Osteoblast (primary cell): Measurements from ENCODE around the gene SAA2. TPM values are rescaled to one million over a fixed set of nuclear protein-coding genes. Genes with fewer than 3 reads are reported as not detected.

ENCODE experiments used
- DNase-seq: peaks from one replicate; pipeline ENCODE4 v3.0.0; 2011; ENCODE audit warnings: low spot score, mixed read lengths; ENCODE audit not compliant: insufficient read length; ENCODE audit errors: missing footprints
- H2AFZ ChIP-seq: 2 replicates; pipeline ENCODE4 v1.6.0; 2011; ENCODE audit warnings: mild to moderate bottlenecking, low read length
- H3K27ac ChIP-seq: 2 replicates; pipeline ENCODE4 v1.5.1; 2011; ENCODE audit warnings: mild to moderate bottlenecking, low read depth, low read length, moderate library complexity
- H3K27me3 ChIP-seq: 2 replicates; pipeline ENCODE4 v1.6.0; 2012; ENCODE audit warnings: mild to moderate bottlenecking, control low read depth, inconsistent platforms, low read length, moderate library complexity; ENCODE audit not compliant: insufficient read depth
- H3K36me3 ChIP-seq: 2 replicates; pipeline ENCODE4 v1.5.1; 2011; ENCODE audit warnings: mild to moderate bottlenecking, low read length, control low read depth, moderate library complexity; ENCODE audit not compliant: insufficient read depth
- H3K4me1 ChIP-seq: 2 replicates; pipeline ENCODE4 v1.5.1; 2011; ENCODE audit warnings: mild to moderate bottlenecking, low read length, control low read depth, moderate library complexity; ENCODE audit not compliant: insufficient read depth
- H3K4me2 ChIP-seq: 2 replicates; pipeline ENCODE4 v1.6.0; 2011; ENCODE audit warnings: mild to moderate bottlenecking, low read length; ENCODE audit not compliant: insufficient read depth
- H3K4me3 ChIP-seq: fragments of 200-600 bp; sonication (generic); 3 replicates; pipeline ENCODE4 v1.5.1; 2012; ENCODE audit warnings: mild to moderate bottlenecking, low read length, inconsistent platforms; ENCODE audit not compliant: insufficient read depth
- H3K79me2 ChIP-seq: 2 replicates; pipeline ENCODE4 v1.6.0; 2012; ENCODE audit warnings: mild to moderate bottlenecking, low read length, control low read depth, inconsistent platforms; ENCODE audit not compliant: insufficient read depth
- H3K9me3 ChIP-seq: 2 replicates; pipeline ENCODE4 v1.5.1; 2011; ENCODE audit warnings: low read depth, low read length, control low read depth
- H4K20me1 ChIP-seq: 2 replicates; pipeline ENCODE4 v1.6.0; 2012; ENCODE audit warnings: mild to moderate bottlenecking, low read length, control low read depth; ENCODE audit not compliant: insufficient read depth
- CTCF ChIP-seq: IDR thresholded peaks from 2 replicates; pipeline ENCODE4 v1.5.1; 2011; ENCODE audit warnings: mild to moderate bottlenecking, low read depth, low read length, moderate library complexity; ENCODE audit errors: extremely low read depth
- total RNA-seq: library from RNA; depleted of rRNA; stranded (reverse); fragments of >200 nt; gene quantifications from 2 replicates; pipeline ENCODE4 v1.2.3, GENCODE V29; 2012

The SAA2 gene
- total RNA-seq, 1 donor = under 0.01 TPM

- no peak overlapping the region for H2AFZ ChIP-seq
- no peak overlapping the region for H3K4me3 ChIP-seq
- no peak overlapping the region for H3K4me2 ChIP-seq
- H3K9me3 ChIP-seq = no peaks in the 10 kb centered on the region
- H3K36me3 ChIP-seq = no peaks in the 10 kb centered on the region
- H3K27me3 ChIP-seq = peaks cover 2% of the 10 kb centered on the region
- DNase-seq = no peak
- H3K27ac ChIP-seq = no peak overlapping the region
- H3K79me2 ChIP-seq = no peaks in the 10 kb centered on the region
- no peaks in the 10 kb centered on the region for H3K4me1 ChIP-seq
- TF ChIP-seq CTCF = no peak
- no peaks in the 10 kb centered on the region for H4K20me1 ChIP-seq
Measured at GRCh38 chr11:18225913-18226312, 22.6 kb downstream of the SAA2 start.

- TF ChIP-seq CTCF = no peak
- no peaks in the 10 kb centered on the region for H3K79me2 ChIP-seq
- H3K4me1 ChIP-seq = no peaks in the 10 kb centered on the region
- no peaks in the 10 kb centered on the region for H4K20me1 ChIP-seq
- no peak for DNase-seq
- no peaks in the 10 kb centered on the region for H3K9me3 ChIP-seq
- no peak overlapping the region for H3K27ac ChIP-seq
- H3K36me3 ChIP-seq = no peaks in the 10 kb centered on the region
- no peak overlapping the region for H3K4me2 ChIP-seq
- no peak overlapping the region for H2AFZ ChIP-seq
- no peak overlapping the region for H3K4me3 ChIP-seq
- H3K27me3 ChIP-seq = peaks cover 5% of the 10 kb centered on the region
Measured at GRCh38 chr11:18223591-18224387, 24.7 kb downstream of the SAA2 start.

- no peak overlapping the region for H3K4me2 ChIP-seq
Measured at GRCh38 chr11:18222814-18223421, 25.6 kb downstream of the SAA2 start.

More at GRCh38 chr11:18222814-18223421, 25.6 kb downstream of the SAA2 start:
- no peaks in the 10 kb centered on the region for H4K20me1 ChIP-seq
- no peaks in the 10 kb centered on the region for H3K79me2 ChIP-seq
- H3K9me3 ChIP-seq = no peaks in the 10 kb centered on the region
- DNase-seq = no peak
- no peaks in the 10 kb centered on the region for H3K4me1 ChIP-seq
- no peaks in the 10 kb centered on the region for H3K36me3 ChIP-seq
- no peak overlapping the region for H3K4me3 ChIP-seq
- no peak overlapping the region for H3K27ac ChIP-seq
- no peak overlapping the region for H2AFZ ChIP-seq
- peaks cover 5% of the 10 kb centered on the region for H3K27me3 ChIP-seq
- TF ChIP-seq CTCF = no peak
